GM18499 (cell line): ENCODE measurements around the gene ACTRT1.

Source experiments
- ATAC-seq: cut with Tn5 transposase; IDR thresholded peaks from one replicate; pipeline ENCODE4 v1.9.1; 2021; ENCODE audit warnings: moderate number of reproducible peaks; ENCODE audit not compliant: insufficient read depth, unreplicated experiment

The ACTRT1 gene

DNA sequence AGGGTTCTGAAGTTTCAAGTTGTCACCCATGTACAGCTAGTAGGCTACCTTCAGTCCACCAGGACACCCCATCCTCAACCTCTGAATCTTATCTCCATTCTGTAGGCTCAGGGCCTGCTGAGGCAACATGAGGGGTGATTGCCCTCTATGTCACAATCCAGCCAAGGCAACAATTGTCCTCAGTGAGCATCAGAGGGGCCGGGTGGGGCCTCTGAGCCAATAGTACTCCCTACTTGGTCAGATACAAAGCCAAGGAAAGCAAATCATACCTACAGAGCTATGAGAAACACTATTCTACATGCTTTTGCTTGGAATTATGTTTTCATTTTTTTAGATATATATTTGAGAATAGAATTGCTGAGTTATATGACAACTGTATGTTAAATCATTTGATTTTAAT is at the start of gene ACTRT1:
ACTRT1 (minus strand) TSS at position 101 of the 400 bp plus-strand sequence. CDS start 197 bp downstream, outside the sequence.
- ATAC-seq: no peak

DNA sequence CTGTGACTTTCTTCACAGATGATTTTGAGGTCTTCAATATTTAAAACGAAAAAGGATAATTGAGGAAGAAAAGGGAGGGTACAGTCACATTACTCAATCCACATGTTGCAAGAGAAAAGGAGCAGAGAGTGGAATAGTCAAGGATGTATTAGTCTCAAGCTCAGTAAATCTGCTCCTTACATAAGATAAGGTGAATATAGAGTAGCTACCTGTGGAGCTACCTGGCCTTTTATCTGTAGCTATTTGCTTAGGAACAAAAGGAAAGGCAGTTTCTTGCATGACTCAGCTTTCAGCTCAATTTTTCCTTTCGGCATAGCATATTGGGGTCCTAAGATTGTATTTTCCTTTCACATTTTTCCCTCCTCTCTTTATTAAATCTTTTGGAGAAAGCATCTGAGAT is 26.3 kb upstream of the ACTRT1 start:
- no peak for ATAC-seq

DNA sequence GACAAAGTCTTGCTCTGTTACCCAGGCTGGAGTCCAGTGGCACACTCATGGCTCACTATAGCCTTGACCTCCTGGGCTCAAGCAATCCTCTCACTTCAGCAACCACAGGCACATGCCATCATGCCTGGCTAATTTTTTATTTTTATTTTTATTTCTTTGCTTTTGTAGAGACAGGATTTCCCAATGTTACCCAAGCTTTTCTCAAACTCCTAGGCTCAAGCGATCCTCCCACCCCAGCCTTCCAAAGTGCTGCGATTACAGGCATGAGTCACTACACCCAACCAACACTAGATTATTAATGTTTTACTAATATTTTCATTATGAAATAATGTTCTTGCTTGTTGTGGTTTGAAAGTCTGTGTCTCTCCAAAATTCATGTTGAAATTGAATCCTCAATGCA is 5.2 kb upstream of the ACTRT1 start:
- ATAC-seq: no peak

DNA sequence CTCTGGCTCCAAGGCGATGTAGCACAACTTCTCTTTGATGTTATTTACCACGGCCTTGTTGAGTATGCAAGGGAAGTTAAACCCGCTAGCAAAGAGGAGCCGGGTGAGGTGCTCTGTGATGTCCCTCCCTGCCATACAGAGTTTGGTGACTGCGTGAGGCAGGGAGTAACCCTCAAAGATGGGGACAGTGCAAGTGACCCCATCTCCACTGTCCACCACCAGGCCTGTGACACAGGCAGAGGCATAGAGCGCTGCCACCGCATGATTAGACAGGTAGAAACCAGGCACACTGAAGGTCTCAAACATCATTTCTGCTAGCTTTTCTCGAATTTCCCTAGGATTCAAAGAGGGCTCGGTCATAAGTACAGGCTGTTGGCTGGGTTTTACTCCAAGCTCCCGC is 677 bp downstream of the ACTRT1 start:
- ATAC-seq: no peak

DNA sequence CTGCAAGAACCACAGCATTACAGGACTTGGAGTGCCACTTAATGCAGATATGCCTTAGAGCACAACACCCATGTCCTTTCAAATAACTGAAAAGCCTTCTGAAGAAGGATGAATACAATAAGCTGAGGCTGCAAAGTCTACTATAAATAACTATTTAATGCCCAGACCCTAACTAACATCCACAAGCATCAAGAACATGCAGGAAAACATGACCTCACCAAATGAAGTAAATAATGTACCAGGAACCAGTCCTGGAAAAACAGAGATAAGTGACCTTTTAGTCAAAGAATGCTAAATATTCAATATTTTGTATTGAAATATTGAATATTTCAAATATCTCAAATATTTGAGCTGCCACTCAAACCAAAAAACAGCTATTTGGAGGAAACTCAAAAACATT is 16.9 kb downstream of the ACTRT1 start:
- no peak for ATAC-seq

DNA sequence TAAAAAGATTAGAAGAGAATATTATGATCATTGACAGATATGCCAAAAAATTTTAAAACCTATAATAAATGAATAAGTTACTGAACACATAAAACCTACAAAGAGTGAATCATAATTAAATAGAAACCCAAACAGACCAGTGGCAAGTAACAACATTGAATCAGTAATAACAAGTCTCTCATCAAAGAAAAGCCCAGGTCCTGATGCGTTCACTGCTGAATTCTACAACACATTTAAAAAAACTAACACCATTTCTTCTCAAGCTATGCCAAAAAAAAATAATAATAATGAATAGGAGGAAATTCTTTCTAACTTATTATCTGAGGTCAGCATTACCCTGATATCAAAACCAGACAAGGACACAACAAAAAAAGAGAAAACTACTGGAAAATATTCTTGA is 30.6 kb downstream of the ACTRT1 start:
- ATAC-seq: no peak

DNA sequence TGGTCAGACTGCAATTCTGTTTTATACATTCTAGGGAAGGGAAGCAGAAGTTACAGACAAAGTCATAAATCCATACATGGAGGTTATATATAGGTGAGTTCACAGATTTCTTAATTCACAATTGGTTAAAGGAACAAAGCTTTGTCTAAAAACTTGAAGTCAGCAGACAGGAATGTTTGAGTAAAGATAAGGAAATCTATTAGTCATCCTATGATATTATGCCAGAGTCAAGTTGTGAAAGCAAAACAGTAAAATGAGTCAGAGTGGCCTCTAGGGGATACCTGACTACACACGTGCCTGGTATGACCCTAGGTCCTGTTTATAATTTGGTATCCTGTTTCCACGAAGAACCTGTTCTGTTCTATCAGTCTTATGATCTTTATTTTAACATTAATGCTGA is 31.5 kb downstream of the ACTRT1 start:
- ATAC-seq: no peak

DNA sequence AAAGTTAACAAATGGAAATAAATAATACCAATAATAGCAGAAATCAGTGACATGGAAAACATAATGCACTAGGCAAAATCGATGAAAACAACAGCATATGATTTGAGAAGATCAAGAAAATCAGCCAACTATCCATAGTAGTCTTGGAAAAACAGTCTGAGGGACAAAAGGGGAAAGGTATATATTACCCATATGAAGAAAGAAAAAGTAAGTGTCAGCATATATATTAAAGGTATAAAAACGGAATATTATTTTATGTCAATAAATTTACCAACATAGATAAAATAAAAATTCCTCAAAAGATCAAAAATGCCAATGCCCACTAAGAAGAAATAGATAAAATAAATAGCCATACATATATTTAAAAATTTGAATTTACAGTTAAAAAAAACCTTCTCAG is 33.0 kb downstream of the ACTRT1 start:
- ATAC-seq: no peak

DNA sequence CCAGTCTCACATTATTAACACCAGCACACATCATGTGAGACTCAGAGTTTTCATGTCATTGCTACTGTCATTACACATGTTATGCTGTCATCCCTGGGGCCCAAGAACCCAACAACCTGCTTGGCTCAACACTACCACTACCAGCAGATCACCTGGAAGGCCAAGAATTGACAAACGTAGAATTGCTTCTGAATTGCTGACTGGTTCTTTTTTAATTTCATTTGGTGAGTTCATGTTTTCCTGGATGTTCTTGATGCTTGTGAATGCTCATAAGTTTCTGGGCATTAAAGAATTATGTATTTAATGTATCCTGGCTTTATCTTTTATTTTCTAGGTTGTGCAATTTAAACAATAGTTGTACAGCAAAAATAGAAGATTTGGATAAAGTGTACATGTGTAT is 40.2 kb downstream of the ACTRT1 start:
- ATAC-seq: no peak

DNA sequence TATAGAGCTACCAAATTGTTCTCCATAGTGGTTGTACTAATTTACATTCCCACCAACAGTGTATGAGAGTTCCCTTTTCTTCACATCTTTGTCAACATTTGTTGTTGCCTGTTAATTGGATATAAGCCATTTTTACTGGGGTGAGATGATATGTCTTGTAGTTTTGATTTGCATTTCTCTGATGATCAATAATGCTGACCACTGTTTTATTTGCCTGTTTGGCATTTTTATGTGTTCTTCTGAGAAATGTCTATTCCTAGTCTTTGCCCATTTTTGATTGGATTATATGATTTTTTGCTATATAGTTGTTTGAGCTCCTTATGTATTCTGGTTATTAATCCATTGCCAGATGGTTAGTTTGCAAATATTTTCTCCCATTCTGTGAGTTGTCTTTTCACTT is 44.3 kb downstream of the ACTRT1 start:
- no peak for ATAC-seq
